ENCODE results near the gene ANP32E.

Gene ANP32E

GRCh38 chr1:150182247-150182646 is 53.7 kb downstream of the ANP32E start:
- Histone ChIP-seq H3K4me1 (ENCODE audit: control insufficient read depth in 1 of 2, insufficient read depth in 2 of 2, low read length in 2 of 2) (peaks cover 0 to under 1% of the 10 kb centered on the region in 2 donors), H3K4me3 (ENCODE audit: low read depth in 1 of 2, low read length in 2 of 2) (no peak overlapping the region), H3K9me3 (ENCODE audit: control insufficient read depth in 1 of 2, low read length in 2 of 2) (no peaks in the 10 kb centered on the region), H3K27ac (ENCODE audit: low read length) (no peak overlapping the region), H3K36me3 (ENCODE audit: control insufficient read depth in 1 of 2, insufficient read depth in 2 of 2, low read length in 2 of 2) (no peaks in the 10 kb centered on the region), H3K27me3 (ENCODE audit: low read depth, low read length) (no peaks in the 10 kb centered on the region)

GRCh38 chr1:150180474-150180873 is 55.4 kb downstream of the ANP32E start:
- no peaks in the 10 kb centered on the region for H3K9me3 ChIP-seq (ENCODE audit: control insufficient read depth in 1 of 2, low read length in 2 of 2)

GRCh38 chr1:150179867-150180266 is 56.0 kb downstream of the ANP32E start:
- H3K36me3 ChIP-seq (ENCODE audit: control insufficient read depth in 1 of 2, insufficient read depth in 2 of 2, low read length in 2 of 2) = no peaks in the 10 kb centered on the region
- H3K9me3 ChIP-seq (ENCODE audit: control insufficient read depth in 1 of 2, low read length in 2 of 2) = no peaks in the 10 kb centered on the region
- H3K4me3 ChIP-seq (ENCODE audit: low read depth in 1 of 2, low read length in 2 of 2) = no peak overlapping the region
- no peaks in the 10 kb centered on the region for H3K27me3 ChIP-seq (ENCODE audit: low read depth, low read length)
- no peaks in the 10 kb centered on the region for H3K4me1 ChIP-seq (ENCODE audit: control insufficient read depth in 1 of 2, insufficient read depth in 2 of 2, low read length in 2 of 2)
- H3K27ac ChIP-seq (ENCODE audit: low read length) = no peak overlapping the region

More at GRCh38 chr1:150180474-150180873, 55.4 kb downstream of the ANP32E start:
- no peaks in the 10 kb centered on the region for H3K4me1 ChIP-seq (ENCODE audit: control insufficient read depth in 1 of 2, insufficient read depth in 2 of 2, low read length in 2 of 2)
- no peaks in the 10 kb centered on the region for H3K36me3 ChIP-seq (ENCODE audit: control insufficient read depth in 1 of 2, insufficient read depth in 2 of 2, low read length in 2 of 2)
- no peak overlapping the region for H3K27ac ChIP-seq (ENCODE audit: low read length)
- no peaks in the 10 kb centered on the region for H3K27me3 ChIP-seq (ENCODE audit: low read depth, low read length)
- no peak overlapping the region for H3K4me3 ChIP-seq (ENCODE audit: low read depth in 1 of 2, low read length in 2 of 2)

GRCh38 chr1:150178548-150178947 is 57.4 kb downstream of the ANP32E start:
- Histone ChIP-seq H3K4me1 (ENCODE audit: control insufficient read depth in 1 of 2, insufficient read depth in 2 of 2, low read length in 2 of 2) (no peaks in the 10 kb centered on the region), H3K36me3 (ENCODE audit: control insufficient read depth in 1 of 2, insufficient read depth in 2 of 2, low read length in 2 of 2) (no peaks in the 10 kb centered on the region), H3K4me3 (ENCODE audit: low read depth in 1 of 2, low read length in 2 of 2) (no peak overlapping the region), H3K27me3 (ENCODE audit: low read depth, low read length) (no peaks in the 10 kb centered on the region), H3K9me3 (ENCODE audit: control insufficient read depth in 1 of 2, low read length in 2 of 2) (no peaks in the 10 kb centered on the region), H3K27ac (ENCODE audit: low read length) (no peak overlapping the region)

GRCh38 chr1:150176593-150176992 is 59.3 kb downstream of the ANP32E start:
- H3K36me3 ChIP-seq (ENCODE audit: control insufficient read depth in 1 of 2, insufficient read depth in 2 of 2, low read length in 2 of 2) = no peaks in the 10 kb centered on the region
- no peaks in the 10 kb centered on the region for H3K4me1 ChIP-seq (ENCODE audit: control insufficient read depth in 1 of 2, insufficient read depth in 2 of 2, low read length in 2 of 2)
- H3K27ac ChIP-seq (ENCODE audit: low read length) = no peak overlapping the region
- no peaks in the 10 kb centered on the region for H3K9me3 ChIP-seq (ENCODE audit: control insufficient read depth in 1 of 2, low read length in 2 of 2)
- H3K27me3 ChIP-seq (ENCODE audit: low read depth, low read length) = no peaks in the 10 kb centered on the region
- H3K4me3 ChIP-seq (ENCODE audit: low read depth in 1 of 2, low read length in 2 of 2) = no peak overlapping the region

GRCh38 chr1:150173141-150173585 is 62.7 kb downstream of the ANP32E start:
- no peak overlapping the region for H3K27ac ChIP-seq (ENCODE audit: low read length)
- no peaks in the 10 kb centered on the region for H3K36me3 ChIP-seq (ENCODE audit: control insufficient read depth in 1 of 2, insufficient read depth in 2 of 2, low read length in 2 of 2)

GRCh38 chr1:150171801-150172200 is 64.1 kb downstream of the ANP32E start:
- no peak overlapping the region for H3K27ac ChIP-seq (ENCODE audit: low read length)
- H3K27me3 ChIP-seq (ENCODE audit: low read depth, low read length) = no peaks in the 10 kb centered on the region
- H3K36me3 ChIP-seq (ENCODE audit: control insufficient read depth in 1 of 2, insufficient read depth in 2 of 2, low read length in 2 of 2) = no peaks in the 10 kb centered on the region
- no peak overlapping the region for H3K4me3 ChIP-seq (ENCODE audit: low read depth in 1 of 2, low read length in 2 of 2)
- no peaks in the 10 kb centered on the region for H3K9me3 ChIP-seq (ENCODE audit: control insufficient read depth in 1 of 2, low read length in 2 of 2)
- peaks cover 0 to 5% of the 10 kb centered on the region in 2 donors for H3K4me1 ChIP-seq (ENCODE audit: control insufficient read depth in 1 of 2, insufficient read depth in 2 of 2, low read length in 2 of 2)

More at GRCh38 chr1:150173141-150173585, 62.7 kb downstream of the ANP32E start:
- peaks cover 0 to 5% of the 10 kb centered on the region in 2 donors for H3K4me1 ChIP-seq (ENCODE audit: control insufficient read depth in 1 of 2, insufficient read depth in 2 of 2, low read length in 2 of 2)
- H3K4me3 ChIP-seq (ENCODE audit: low read depth in 1 of 2, low read length in 2 of 2) = no peak overlapping the region
- H3K9me3 ChIP-seq (ENCODE audit: control insufficient read depth in 1 of 2, low read length in 2 of 2) = no peaks in the 10 kb centered on the region
- no peaks in the 10 kb centered on the region for H3K27me3 ChIP-seq (ENCODE audit: low read depth, low read length)

- Histone ChIP-seq H3K36me3 (ENCODE audit: control insufficient read depth in 1 of 2, insufficient read depth in 2 of 2, low read length in 2 of 2) (no peaks in the 10 kb centered on the region), H3K27ac (ENCODE audit: low read length) (no peak overlapping the region), H3K27me3 (ENCODE audit: low read depth, low read length) (no peaks in the 10 kb centered on the region), H3K4me1 (ENCODE audit: control insufficient read depth in 1 of 2, insufficient read depth in 2 of 2, low read length in 2 of 2) (peaks cover 5 to 20% of the 10 kb centered on the region in 2 donors), H3K9me3 (ENCODE audit: control insufficient read depth in 1 of 2, low read length in 2 of 2) (no peaks in the 10 kb centered on the region), H3K4me3 (ENCODE audit: low read depth in 1 of 2, low read length in 2 of 2) (no peak overlapping the region)
Measured at GRCh38 chr1:150168960-150169601, 66.8 kb downstream of the ANP32E start.

Data from muscle layer of duodenum (tissue), 2 donors.